HepG2 (cell line): ENCODE measurements around the gene PROC. TPM values are rescaled to one million over a fixed set of nuclear protein-coding genes. Genes with fewer than 3 reads are reported as not detected.

Source experiments
- BRCA1 ChIP-seq: sonication (generic); formaldehyde crosslinking; IDR thresholded peaks from 2 replicates; pipeline ENCODE4 v1.4.0; 2020; ENCODE audit warnings: missing genetic modification reagents
- CENPT ChIP-seq: sonication (generic); formaldehyde crosslinking; IDR thresholded peaks from 2 replicates; pipeline ENCODE4 v1.8.0; 2022; ENCODE audit warnings: low read depth, mild to moderate bottlenecking, moderate library complexity, missing genetic modification reagents
- DNMT1 ChIP-seq: sonication (generic); formaldehyde crosslinking; IDR thresholded peaks from 2 replicates; pipeline ENCODE4 v1.5.1; 2020; ENCODE audit warnings: mild to moderate bottlenecking, missing genetic modification reagents
- KAT2B ChIP-seq: fragments of 150-350 bp; IDR thresholded peaks from 2 replicates; pipeline ENCODE4 v1.6.1; 2014; ENCODE audit warnings: low read depth, low read length, borderline replicate concordance
- KLF9 ChIP-seq: IDR thresholded peaks from 2 replicates; pipeline ENCODE4 v1.6.1; 2016; ENCODE audit warnings: low read depth
- NCOA2 ChIP-seq: sonication (generic); formaldehyde crosslinking; IDR thresholded peaks from 2 replicates; pipeline ENCODE4 v1.8.0; 2022; ENCODE audit warnings: inconsistent platforms
- SKIL ChIP-seq: sonication (generic); formaldehyde crosslinking; IDR thresholded peaks from 2 replicates; pipeline ENCODE4 v1.8.0; 2022; ENCODE audit warnings: missing genetic modification reagents, mild to moderate bottlenecking, moderate library complexity, borderline replicate concordance
- ZEB1 ChIP-seq: IDR thresholded peaks from 2 replicates; pipeline ENCODE4 v1.6.1; 2012; ENCODE audit warnings: mild to moderate bottlenecking, low read depth, inconsistent platforms; ENCODE audit not compliant: insufficient replicate concordance
- ZMYM4 ChIP-seq: sonication (generic); formaldehyde crosslinking; IDR thresholded peaks from 2 replicates; pipeline ENCODE4 v1.8.1; 2023; ENCODE audit warnings: mild to moderate bottlenecking, missing genetic modification reagents
- ZNF550 ChIP-seq: sonication (generic); formaldehyde crosslinking; IDR thresholded peaks from 2 replicates; pipeline ENCODE4 v1.4.0; 2020; ENCODE audit warnings: mild to moderate bottlenecking, missing genetic modification reagents, borderline replicate concordance
- polyA plus RNA-seq, 8 experiments: library from polyadenylated mRNA; depleted of rRNA in 3 of 8; stranded (reverse) in 7 of 8; unstranded in 1 of 8; fragments of >200 nt; fragmentation: Illumina TruSeq in 4 of 8; extraction: Trizol in 4 of 8; gene quantifications; 2 replicates each; pipeline versions ENCODE4 v1.2.1 to v1.2.3, GENCODE V29; 2011 to 2016; ENCODE audit warnings: low read depth in 4 of 8, missing spikeins in 1 of 8, mixed read lengths in 1 of 8; ENCODE audit not compliant: insufficient read depth in 1 of 8
- total RNA-seq, 5 experiments: library from RNA; depleted of rRNA; stranded (reverse); fragments of >200 nt; fragmentation: Illumina TruSeq; extraction: Trizol; gene quantifications; 2 replicates each; pipeline ENCODE4 v1.2.3, GENCODE V29; 2016; ENCODE audit warnings: low read depth in 1 of 5
- TF ChIP-seq, protein P1 (sequence below): IDR thresholded peaks from 2 replicates; pipeline ENCODE4 v1.6.1; 2016; ENCODE audit warnings: mild to moderate bottlenecking
- TF ChIP-seq, protein P2 (sequence below): sonication (generic); formaldehyde crosslinking; IDR thresholded peaks from 2 replicates; pipeline ENCODE4 v1.9.0; 2021; ENCODE audit warnings: mild to moderate bottlenecking, missing genetic modification reagents
- TF ChIP-seq, protein P3 (sequence below): IDR thresholded peaks from 2 replicates; pipeline ENCODE4 v1.6.1; 2016; ENCODE audit warnings: low read depth, control low read depth

PROC gene
- total and polyA plus RNA-seq, 2 of the 13 experiments (the other 11 are each of a cell fraction or from before 2014, with no cell fraction given): 134 to 185 TPM

GRCh38 chr2:127437781-127438726 is 19.8 kb downstream of the PROC start (continued):
- TF ChIP-seq, protein P1, sequence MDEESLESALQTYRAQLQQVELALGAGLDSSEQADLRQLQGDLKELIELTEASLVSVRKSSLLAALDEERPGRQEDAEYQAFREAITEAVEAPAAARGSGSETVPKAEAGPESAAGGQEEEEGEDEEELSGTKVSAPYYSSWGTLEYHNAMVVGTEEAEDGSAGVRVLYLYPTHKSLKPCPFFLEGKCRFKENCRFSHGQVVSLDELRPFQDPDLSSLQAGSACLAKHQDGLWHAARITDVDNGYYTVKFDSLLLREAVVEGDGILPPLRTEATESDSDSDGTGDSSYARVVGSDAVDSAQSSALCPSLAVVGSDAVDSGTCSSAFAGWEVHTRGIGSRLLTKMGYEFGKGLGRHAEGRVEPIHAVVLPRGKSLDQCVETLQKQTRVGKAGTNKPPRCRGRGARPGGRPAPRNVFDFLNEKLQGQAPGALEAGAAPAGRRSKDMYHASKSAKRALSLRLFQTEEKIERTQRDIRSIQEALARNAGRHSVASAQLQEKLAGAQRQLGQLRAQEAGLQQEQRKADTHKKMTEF (CRISPR knock-in tag): peak; percentile 97
- peak; percentile 83 for TF ChIP-seq SKIL (CRISPR knock-in tag)
- no peak for TF ChIP-seq ZNF550 (CRISPR knock-in tag)
- no peak for TF ChIP-seq CENPT (CRISPR knock-in tag)
- TF ChIP-seq KAT2B: 0 out of 2 replicates have a peak, but pooled peaks have one; percentile 5
- TF ChIP-seq DNMT1 (CRISPR knock-in tag): no peak
- TF ChIP-seq, protein P2, sequence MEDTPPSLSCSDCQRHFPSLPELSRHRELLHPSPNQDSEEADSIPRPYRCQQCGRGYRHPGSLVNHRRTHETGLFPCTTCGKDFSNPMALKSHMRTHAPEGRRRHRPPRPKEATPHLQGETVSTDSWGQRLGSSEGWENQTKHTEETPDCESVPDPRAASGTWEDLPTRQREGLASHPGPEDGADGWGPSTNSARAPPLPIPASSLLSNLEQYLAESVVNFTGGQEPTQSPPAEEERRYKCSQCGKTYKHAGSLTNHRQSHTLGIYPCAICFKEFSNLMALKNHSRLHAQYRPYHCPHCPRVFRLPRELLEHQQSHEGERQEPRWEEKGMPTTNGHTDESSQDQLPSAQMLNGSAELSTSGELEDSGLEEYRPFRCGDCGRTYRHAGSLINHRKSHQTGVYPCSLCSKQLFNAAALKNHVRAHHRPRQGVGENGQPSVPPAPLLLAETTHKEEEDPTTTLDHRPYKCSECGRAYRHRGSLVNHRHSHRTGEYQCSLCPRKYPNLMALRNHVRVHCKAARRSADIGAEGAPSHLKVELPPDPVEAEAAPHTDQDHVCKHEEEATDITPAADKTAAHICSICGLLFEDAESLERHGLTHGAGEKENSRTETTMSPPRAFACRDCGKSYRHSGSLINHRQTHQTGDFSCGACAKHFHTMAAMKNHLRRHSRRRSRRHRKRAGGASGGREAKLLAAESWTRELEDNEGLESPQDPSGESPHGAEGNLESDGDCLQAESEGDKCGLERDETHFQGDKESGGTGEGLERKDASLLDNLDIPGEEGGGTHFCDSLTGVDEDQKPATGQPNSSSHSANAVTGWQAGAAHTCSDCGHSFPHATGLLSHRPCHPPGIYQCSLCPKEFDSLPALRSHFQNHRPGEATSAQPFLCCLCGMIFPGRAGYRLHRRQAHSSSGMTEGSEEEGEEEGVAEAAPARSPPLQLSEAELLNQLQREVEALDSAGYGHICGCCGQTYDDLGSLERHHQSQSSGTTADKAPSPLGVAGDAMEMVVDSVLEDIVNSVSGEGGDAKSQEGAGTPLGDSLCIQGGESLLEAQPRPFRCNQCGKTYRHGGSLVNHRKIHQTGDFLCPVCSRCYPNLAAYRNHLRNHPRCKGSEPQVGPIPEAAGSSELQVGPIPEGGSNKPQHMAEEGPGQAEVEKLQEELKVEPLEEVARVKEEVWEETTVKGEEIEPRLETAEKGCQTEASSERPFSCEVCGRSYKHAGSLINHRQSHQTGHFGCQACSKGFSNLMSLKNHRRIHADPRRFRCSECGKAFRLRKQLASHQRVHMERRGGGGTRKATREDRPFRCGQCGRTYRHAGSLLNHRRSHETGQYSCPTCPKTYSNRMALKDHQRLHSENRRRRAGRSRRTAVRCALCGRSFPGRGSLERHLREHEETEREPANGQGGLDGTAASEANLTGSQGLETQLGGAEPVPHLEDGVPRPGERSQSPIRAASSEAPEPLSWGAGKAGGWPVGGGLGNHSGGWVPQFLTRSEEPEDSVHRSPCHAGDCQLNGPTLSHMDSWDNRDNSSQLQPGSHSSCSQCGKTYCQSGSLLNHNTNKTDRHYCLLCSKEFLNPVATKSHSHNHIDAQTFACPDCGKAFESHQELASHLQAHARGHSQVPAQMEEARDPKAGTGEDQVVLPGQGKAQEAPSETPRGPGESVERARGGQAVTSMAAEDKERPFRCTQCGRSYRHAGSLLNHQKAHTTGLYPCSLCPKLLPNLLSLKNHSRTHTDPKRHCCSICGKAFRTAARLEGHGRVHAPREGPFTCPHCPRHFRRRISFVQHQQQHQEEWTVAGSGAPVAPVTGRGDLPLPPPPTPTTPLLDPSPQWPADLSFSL: no peak
- peak; percentile 92 for TF ChIP-seq ZEB1
- TF ChIP-seq ZMYM4 (CRISPR knock-in tag): peak; percentile 99
- TF ChIP-seq, protein P3, sequence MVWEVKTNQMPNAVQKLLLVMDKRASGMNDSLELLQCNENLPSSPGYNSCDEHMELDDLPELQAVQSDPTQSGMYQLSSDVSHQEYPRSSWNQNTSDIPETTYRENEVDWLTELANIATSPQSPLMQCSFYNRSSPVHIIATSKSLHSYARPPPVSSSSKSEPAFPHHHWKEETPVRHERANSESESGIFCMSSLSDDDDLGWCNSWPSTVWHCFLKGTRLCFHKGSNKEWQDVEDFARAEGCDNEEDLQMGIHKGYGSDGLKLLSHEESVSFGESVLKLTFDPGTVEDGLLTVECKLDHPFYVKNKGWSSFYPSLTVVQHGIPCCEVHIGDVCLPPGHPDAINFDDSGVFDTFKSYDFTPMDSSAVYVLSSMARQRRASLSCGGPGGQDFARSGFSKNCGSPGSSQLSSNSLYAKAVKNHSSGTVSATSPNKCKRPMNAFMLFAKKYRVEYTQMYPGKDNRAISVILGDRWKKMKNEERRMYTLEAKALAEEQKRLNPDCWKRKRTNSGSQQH (CRISPR knock-in tag): peak; percentile 70; the same call in 1 of the 2 replicates
- peak; percentile 93 for TF ChIP-seq NCOA2 (CRISPR knock-in tag)
- TF ChIP-seq BRCA1 (CRISPR knock-in tag): no peak; the same call in 1 of the 2 replicates
- TF ChIP-seq KLF9: no peak
